ENCODE measurements around the gene USP36. TPM values are rescaled to one million over a fixed set of nuclear protein-coding genes. Genes with fewer than 3 reads are reported as not detected.
A peak's percentile ranks its signal among the peaks of the same experiment; 100 is the strongest.

The USP36 gene
- total RNA-seq, 4 donors from 2014 or later: 13.2 to 38.9 (median 22.4) TPM

DNA sequence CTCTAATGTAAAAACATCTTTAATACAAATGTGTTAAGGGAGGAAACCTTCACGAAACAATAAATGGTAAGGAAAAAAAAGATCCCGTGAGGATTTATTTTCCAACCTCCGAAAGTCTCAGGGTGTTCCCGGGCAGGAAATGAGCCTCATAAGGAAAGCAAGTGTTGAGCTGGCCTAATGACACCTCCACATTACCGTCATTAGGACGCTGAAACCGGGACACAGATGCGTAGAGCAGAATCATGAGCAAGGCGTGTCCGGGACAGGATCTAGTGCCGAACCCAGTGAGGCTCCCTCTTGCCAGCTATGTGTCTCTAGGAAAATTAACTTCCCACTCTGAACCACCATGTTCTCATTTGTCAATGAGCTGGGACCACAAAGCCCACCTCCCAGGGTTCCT, 35.8 kb downstream of the USP36 start:
- TF ChIP-seq POLR2A (IDR thresholded peaks at IDR 0.05): no peak
- TF ChIP-seq, protein P1, sequence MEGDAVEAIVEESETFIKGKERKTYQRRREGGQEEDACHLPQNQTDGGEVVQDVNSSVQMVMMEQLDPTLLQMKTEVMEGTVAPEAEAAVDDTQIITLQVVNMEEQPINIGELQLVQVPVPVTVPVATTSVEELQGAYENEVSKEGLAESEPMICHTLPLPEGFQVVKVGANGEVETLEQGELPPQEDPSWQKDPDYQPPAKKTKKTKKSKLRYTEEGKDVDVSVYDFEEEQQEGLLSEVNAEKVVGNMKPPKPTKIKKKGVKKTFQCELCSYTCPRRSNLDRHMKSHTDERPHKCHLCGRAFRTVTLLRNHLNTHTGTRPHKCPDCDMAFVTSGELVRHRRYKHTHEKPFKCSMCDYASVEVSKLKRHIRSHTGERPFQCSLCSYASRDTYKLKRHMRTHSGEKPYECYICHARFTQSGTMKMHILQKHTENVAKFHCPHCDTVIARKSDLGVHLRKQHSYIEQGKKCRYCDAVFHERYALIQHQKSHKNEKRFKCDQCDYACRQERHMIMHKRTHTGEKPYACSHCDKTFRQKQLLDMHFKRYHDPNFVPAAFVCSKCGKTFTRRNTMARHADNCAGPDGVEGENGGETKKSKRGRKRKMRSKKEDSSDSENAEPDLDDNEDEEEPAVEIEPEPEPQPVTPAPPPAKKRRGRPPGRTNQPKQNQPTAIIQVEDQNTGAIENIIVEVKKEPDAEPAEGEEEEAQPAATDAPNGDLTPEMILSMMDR (IDR thresholded peaks at IDR 0.05): no peak
- Histone ChIP-seq H3K27me3 (no peaks in the 10 kb centered on the region), H3K9me3 (no peaks in the 10 kb centered on the region), H3K4me3 (no peak overlapping the region), H3K4me1 (peaks cover 5 to 57% (median 17%) of the 10 kb centered on the region in 3 donors), H3K27ac (peak overlapping the region in 3 of 4 donors; percentile 52 to 71 (median 68)), H3K36me3 (peaks cover 14 to 96% (median 39%) of the 10 kb centered on the region in 3 donors)
- 71 to 73% methylated on average over 11 of the region's 11 CpGs for WGBS, 2 donors
- intact Hi-C loops (cut with DNase I): no loop called here
- DNase-seq: no peak

DNA sequence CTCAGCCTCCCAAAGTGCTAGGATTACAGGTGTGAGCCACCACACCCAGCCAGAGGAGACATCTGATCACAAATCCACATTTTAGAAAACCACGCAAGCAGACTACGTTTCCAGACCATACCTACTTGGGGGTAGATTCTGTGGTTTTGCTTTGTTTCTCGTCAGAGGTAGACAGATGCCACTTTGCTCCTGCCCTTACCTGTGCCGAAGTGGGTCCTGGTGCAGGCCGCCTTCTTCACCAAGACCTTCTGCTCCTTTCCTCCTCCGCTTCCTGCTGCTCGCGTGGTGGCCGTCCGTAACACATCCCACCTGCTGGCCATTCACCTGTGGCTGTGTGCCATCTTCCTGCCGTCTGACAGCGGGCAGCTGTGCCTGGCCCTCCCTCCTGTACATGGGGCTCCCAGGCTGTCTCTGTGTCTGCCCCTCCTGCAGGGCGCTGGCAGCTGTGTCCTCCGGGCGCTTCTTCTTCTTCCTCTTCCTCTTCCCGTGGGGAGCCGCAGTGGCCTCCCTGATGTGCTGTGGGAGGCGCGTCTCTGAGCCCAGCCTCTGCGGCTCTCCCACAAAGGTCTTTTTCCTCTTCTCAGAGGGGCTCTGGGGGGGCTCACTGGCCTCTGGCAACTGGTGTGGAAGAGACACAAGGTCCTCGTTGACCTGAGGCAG, 37.3 kb downstream of the USP36 start:
- Histone ChIP-seq H3K27ac (peak overlapping the region in 3 of 4 donors; percentile 17 to 67 (median 29)), H3K9me3 (no peaks in the 10 kb centered on the region), H3K36me3 (peaks cover 13 to 94% (median 43%) of the 10 kb centered on the region in 3 donors), H3K27me3 (no peaks in the 10 kb centered on the region), H3K4me1 (peaks cover 5 to 63% (median 21%) of the 10 kb centered on the region in 3 donors), H3K4me3 (no peak overlapping the region)
- TF ChIP-seq POLR2A (IDR thresholded peaks at IDR 0.05): no peak
- TF ChIP-seq, protein P1 (IDR thresholded peaks at IDR 0.05): no peak
- intact Hi-C loops (cut with DNase I): no loop called here
- no peak for DNase-seq
- 72 to 81% methylated on average over 16 of the region's 21 CpGs for WGBS, 2 donors

DNA sequence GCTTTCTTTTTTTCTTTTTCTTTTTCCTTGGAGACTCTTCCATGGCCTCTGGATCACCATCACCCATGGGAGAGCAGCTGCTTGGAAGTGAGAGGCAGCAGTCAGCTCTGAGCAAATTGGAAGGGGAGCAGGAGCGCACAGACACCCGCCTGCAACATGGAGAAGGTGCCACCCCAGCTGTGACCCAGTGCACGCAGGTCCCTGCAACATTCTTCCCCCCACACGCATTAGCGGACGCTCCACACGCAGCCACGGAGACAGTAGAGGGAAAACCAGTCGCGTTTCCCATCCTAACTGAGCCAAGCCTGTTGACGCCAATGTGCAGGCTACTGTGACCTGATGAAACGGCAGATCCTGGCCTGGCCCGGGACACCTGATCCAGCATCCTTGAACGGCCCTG, 38.2 kb downstream of the USP36 start:
- Histone ChIP-seq H3K4me3 (no peak overlapping the region), H3K27ac (no peak overlapping the region), H3K36me3 (peaks cover 22 to 94% (median 46%) of the 10 kb centered on the region in 3 donors), H3K9me3 (no peaks in the 10 kb centered on the region), H3K27me3 (no peaks in the 10 kb centered on the region), H3K4me1 (peaks cover 5 to 63% (median 21%) of the 10 kb centered on the region in 3 donors)
- intact Hi-C loops (cut with DNase I): no loop called here
- DNase-seq: no peak
- TF ChIP-seq, protein P1 (IDR thresholded peaks at IDR 0.05): no peak
- no peak for TF ChIP-seq POLR2A (IDR thresholded peaks at IDR 0.05)
- WGBS, 2 donors: 81 to 88% methylated on average over 8 to 14 of the region's 14 CpGs

DNA sequence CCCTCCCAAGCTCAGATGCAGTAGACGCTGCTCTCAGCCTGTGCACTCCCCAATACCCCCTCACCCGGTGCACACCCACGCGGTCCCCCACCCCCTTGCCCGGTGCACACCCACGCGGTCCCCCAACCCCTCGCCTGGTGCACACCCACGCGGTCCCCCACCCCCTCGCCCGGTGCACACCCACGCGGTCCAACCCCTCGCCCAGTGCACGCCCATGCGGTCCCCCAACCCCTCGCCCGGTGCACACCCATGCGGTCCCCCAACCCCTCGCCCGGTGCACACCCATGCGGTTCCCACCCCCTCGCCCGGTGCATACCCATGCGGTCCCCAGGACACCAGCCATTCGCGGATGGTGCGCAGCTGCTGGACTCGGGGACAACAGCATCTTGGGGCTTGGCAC, 38.6 kb downstream of the USP36 start:
- WGBS, 2 donors: 70 to 87% methylated on average over 9 to 10 of the region's 30 CpGs
- Histone ChIP-seq H3K27ac (peak overlapping the region in 2 of 4 donors; percentile 1 to 44), H3K27me3 (no peaks in the 10 kb centered on the region), H3K36me3 (peaks cover 24 to 94% (median 46%) of the 10 kb centered on the region in 3 donors), H3K9me3 (no peaks in the 10 kb centered on the region), H3K4me1 (peaks cover 5 to 63% (median 21%) of the 10 kb centered on the region in 3 donors), H3K4me3 (no peak overlapping the region)
- TF ChIP-seq POLR2A (IDR thresholded peaks at IDR 0.05): no peak
- TF ChIP-seq, protein P1 (IDR thresholded peaks at IDR 0.05): no peak
- no peak for DNase-seq
- intact Hi-C loops (cut with DNase I): no loop called here

DNA sequence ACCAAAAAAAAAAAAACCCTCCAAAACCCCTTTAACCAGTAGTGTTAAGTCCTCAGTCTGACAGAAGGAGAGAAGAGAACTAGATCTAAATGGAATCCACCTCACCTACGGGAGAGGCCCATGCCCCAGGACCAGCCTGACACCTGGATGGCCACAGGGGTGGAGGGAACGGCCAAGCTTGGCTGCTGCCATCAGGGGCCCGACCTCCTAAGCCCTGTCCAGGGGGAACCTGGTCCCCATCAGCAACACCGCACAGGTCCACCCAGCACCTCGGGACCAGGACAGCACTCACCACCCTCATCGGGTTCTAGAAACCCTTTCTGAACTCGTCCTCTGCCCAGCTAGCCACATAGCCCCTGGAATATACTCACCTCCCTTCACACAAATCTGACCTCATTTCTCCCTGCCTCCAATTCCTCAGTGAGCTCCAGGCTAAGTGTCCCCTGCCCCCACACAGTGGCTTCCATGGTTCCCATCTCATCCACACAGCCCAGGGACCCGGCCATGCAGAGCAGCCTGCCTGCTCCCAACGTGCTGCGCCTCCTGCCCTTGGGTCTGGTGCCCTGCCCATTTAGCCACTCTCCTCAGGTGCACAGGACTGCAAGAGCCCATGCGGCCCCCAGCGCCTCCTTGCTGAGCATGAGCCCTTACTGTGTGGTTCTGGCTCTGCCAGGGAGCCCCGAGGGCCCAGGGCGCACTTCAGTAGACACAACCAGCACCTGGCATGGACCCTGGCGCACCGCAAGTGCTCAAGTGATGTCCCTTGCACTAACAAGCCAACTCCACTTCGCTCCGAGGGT, 40.3 kb downstream of the USP36 start:
- intact Hi-C loops (cut with DNase I): no loop called here
- no peak overlapping the region for H3K27ac ChIP-seq
- no peak for TF ChIP-seq POLR2A (IDR thresholded peaks at IDR 0.05)
- TF ChIP-seq, protein P1 (IDR thresholded peaks at IDR 0.05): no peak
- H3K27me3 ChIP-seq: no peaks in the 10 kb centered on the region
- WGBS, 2 donors: 83 to 85% methylated on average over 11 to 16 of the region's 18 CpGs
- no peak for DNase-seq
- no peaks in the 10 kb centered on the region for H3K9me3 ChIP-seq
- no peak overlapping the region for H3K4me3 ChIP-seq
- peaks cover 5 to 50% (median 17%) of the 10 kb centered on the region in 3 donors for H3K4me1 ChIP-seq
- peaks cover 30 to 94% (median 41%) of the 10 kb centered on the region in 3 donors for H3K36me3 ChIP-seq
